ENCODE results near the gene HELZ2.
"Not testable (repeated sequence)": the region's sequence is repeated elsewhere in the genome, so short reads cannot be mapped to it uniquely, and the experiment has no call there.

DNA sequence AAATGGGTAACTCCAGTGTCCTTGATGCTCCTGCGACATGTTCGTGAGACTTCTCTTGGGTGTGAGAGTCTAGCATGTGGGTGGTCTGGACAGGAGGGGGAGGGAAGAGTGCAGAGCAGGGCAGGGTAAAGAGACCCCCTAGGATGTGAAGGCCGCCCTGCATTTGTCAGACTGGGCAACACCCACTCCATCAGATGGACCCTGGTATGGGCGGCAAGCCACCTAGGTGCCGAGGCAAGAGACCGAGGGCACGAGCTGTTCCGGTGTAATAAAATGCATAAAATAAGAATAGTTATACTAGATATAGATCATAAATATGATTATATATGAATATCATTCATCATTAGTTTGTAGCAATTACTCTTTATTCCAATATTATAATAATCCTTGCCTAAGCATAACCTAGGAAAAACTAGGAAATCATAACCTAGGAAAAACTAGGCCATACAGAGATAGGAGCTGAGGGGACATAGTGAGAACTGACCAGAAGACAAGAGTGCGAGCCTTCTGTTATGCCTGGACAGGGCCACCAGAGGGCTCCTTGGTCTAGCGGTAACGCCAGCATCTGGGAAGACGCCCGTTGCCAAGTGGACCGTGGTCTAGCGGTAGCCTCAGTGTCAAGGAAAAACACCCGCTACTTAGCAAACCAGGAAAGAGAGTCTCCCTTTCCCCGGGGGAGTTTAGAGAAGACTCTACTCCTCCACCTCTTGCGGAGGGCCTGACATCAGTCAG lies 40.0 kb upstream of the HELZ2 start:
- TF ChIP-seq, protein P1, sequence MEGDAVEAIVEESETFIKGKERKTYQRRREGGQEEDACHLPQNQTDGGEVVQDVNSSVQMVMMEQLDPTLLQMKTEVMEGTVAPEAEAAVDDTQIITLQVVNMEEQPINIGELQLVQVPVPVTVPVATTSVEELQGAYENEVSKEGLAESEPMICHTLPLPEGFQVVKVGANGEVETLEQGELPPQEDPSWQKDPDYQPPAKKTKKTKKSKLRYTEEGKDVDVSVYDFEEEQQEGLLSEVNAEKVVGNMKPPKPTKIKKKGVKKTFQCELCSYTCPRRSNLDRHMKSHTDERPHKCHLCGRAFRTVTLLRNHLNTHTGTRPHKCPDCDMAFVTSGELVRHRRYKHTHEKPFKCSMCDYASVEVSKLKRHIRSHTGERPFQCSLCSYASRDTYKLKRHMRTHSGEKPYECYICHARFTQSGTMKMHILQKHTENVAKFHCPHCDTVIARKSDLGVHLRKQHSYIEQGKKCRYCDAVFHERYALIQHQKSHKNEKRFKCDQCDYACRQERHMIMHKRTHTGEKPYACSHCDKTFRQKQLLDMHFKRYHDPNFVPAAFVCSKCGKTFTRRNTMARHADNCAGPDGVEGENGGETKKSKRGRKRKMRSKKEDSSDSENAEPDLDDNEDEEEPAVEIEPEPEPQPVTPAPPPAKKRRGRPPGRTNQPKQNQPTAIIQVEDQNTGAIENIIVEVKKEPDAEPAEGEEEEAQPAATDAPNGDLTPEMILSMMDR (IDR thresholded peaks at IDR 0.05), result not testable (repeated sequence)
- not testable (repeated sequence) for TF ChIP-seq POLR2A (IDR thresholded peaks at IDR 0.05)
